H9 (cell line): ENCODE results near the gene EML4. TPM values are rescaled to one million over a fixed set of nuclear protein-coding genes. Genes with fewer than 3 reads are reported as not detected.

Experiments
- DNase-seq: peaks from one replicate; pipeline ENCODE4 v3.0.0-alpha.2; 2017
- H2AFZ ChIP-seq: one replicate; pipeline ENCODE4 v1.6.1; 2013; ENCODE audit warnings: mild to moderate bottlenecking, low read length, control low read depth, moderate library complexity
- H2AK5ac ChIP-seq: 2 replicates; pipeline ENCODE4 v1.6.1; 2013; ENCODE audit warnings: low read length, control low read depth, mixed read lengths; ENCODE audit not compliant: insufficient read length
- H2BK120ac ChIP-seq: one replicate; pipeline ENCODE4 v1.6.1; 2013; ENCODE audit warnings: low read depth, mild to moderate bottlenecking, low read length, control low read depth, inconsistent platforms; ENCODE audit not compliant: poor library complexity, severe bottlenecking
- H2BK12ac ChIP-seq: 2 replicates; pipeline ENCODE4 v1.6.1; 2013; ENCODE audit warnings: low read length, control low read depth, mixed read lengths, low read depth; ENCODE audit not compliant: insufficient read length
- H2BK15ac ChIP-seq: 2 replicates; pipeline ENCODE4 v1.6.1; 2013; ENCODE audit warnings: low read depth, low read length, control low read depth
- H2BK20ac ChIP-seq: one replicate; pipeline ENCODE4 v1.6.1; 2013; ENCODE audit warnings: low read depth, mild to moderate bottlenecking, low read length, control low read depth, inconsistent platforms; ENCODE audit not compliant: poor library complexity, severe bottlenecking
- H2BK5ac ChIP-seq: 2 replicates; pipeline ENCODE4 v1.6.1; 2013; ENCODE audit warnings: low read length, control low read depth, mixed read lengths; ENCODE audit not compliant: insufficient read length
- H3K14ac ChIP-seq: 2 replicates; pipeline ENCODE4 v1.6.1; 2013; ENCODE audit warnings: low read length, control low read depth; ENCODE audit not compliant: insufficient read depth
- H3K18ac ChIP-seq: 2 replicates; pipeline ENCODE4 v1.6.1; 2013; ENCODE audit warnings: low read depth, mild to moderate bottlenecking, mixed read lengths, low read length, control low read depth; ENCODE audit not compliant: insufficient read length
- H3K23ac ChIP-seq: 2 replicates; pipeline ENCODE4 v1.6.1; 2013; ENCODE audit warnings: low read length, control low read depth, mixed read lengths, low read depth; ENCODE audit not compliant: insufficient read length
- H3K23me2 ChIP-seq: 2 replicates; pipeline ENCODE4 v1.6.1; 2013; ENCODE audit warnings: low read depth, mild to moderate bottlenecking, mixed read lengths, low read length, control low read depth; ENCODE audit not compliant: insufficient read length, poor library complexity, severe bottlenecking
- H3K27ac ChIP-seq: 2 replicates; pipeline ENCODE4 v1.5.1; 2013; ENCODE audit warnings: low read length, control low read depth, mixed read lengths, low read depth; ENCODE audit not compliant: insufficient read length
- H3K27me3 ChIP-seq: 2 replicates; pipeline ENCODE4 v1.6.1; 2013; ENCODE audit warnings: low read length, control low read depth, inconsistent platforms; ENCODE audit not compliant: insufficient read depth
- H3K4ac ChIP-seq: 2 replicates; pipeline ENCODE4 v1.6.1; 2013; ENCODE audit warnings: low read depth, mild to moderate bottlenecking, control low read depth, inconsistent platforms, low read length, moderate library complexity
- H3K4me1 ChIP-seq: 2 replicates; pipeline ENCODE4 v1.6.1; 2013; ENCODE audit warnings: low read length, control low read depth, inconsistent platforms; ENCODE audit not compliant: insufficient read depth
- H3K4me2 ChIP-seq: 2 replicates; pipeline ENCODE4 v1.6.1; 2013; ENCODE audit warnings: low read length, control low read depth, mixed read lengths; ENCODE audit not compliant: insufficient read length, insufficient read depth
- H3K56ac ChIP-seq: 2 replicates; pipeline ENCODE4 v1.6.1; 2013; ENCODE audit warnings: low read depth, mild to moderate bottlenecking, mixed read lengths, low read length, control low read depth; ENCODE audit not compliant: insufficient read length
- H3K79me1 ChIP-seq: 2 replicates; pipeline ENCODE4 v1.6.1; 2013; ENCODE audit warnings: low read depth, mild to moderate bottlenecking, moderate library complexity, low read length, control low read depth, inconsistent platforms; ENCODE audit not compliant: insufficient read depth, poor library complexity, severe bottlenecking
- H3K79me2 ChIP-seq: 2 replicates; pipeline ENCODE4 v1.6.1; 2013; ENCODE audit warnings: low read length, control low read depth, inconsistent platforms; ENCODE audit not compliant: insufficient read depth
- H3K9ac ChIP-seq: 2 replicates; pipeline ENCODE4 v1.6.1; 2013; ENCODE audit warnings: low read length, control low read depth, mixed read lengths; ENCODE audit not compliant: insufficient read length; ENCODE audit errors: extremely low read depth
- H3K9me3 ChIP-seq: one replicate; pipeline ENCODE4 v1.6.1; 2013; ENCODE audit warnings: low read depth, low read length, inconsistent platforms; ENCODE audit not compliant: control insufficient read depth
- H3T11ph ChIP-seq: one replicate; pipeline ENCODE4 v1.6.1; 2013; ENCODE audit warnings: mild to moderate bottlenecking, low read length, control low read depth, inconsistent platforms
- H4K20me1 ChIP-seq: one replicate; pipeline ENCODE4 v1.6.1; 2013; ENCODE audit not compliant: control insufficient read depth, insufficient read length, insufficient read depth
- H4K5ac ChIP-seq: 2 replicates; pipeline ENCODE4 v1.6.1; 2013; ENCODE audit warnings: low read depth, mild to moderate bottlenecking, mixed read lengths, low read length, control low read depth; ENCODE audit not compliant: insufficient read length
- H4K8ac ChIP-seq: replicated peaks from 2 replicates; pipeline ENCODE4 v1.6.1; 2013; ENCODE audit warnings: low read length, control low read depth, mixed read lengths, low read depth; ENCODE audit not compliant: insufficient read length
- H4K91ac ChIP-seq: 2 replicates; pipeline ENCODE4 v1.6.1; 2013; ENCODE audit warnings: low read depth, mild to moderate bottlenecking, moderate library complexity, mixed read lengths, low read length, control low read depth; ENCODE audit not compliant: insufficient read length
- H3K27ac Mint-ChIP-seq, 3 experiments: 2 replicates in 2 of 3; 3 replicates in 1 of 3; pipeline ENCODE4 v1.8.0; 2020 to 2021; ENCODE audit warnings: mixed read lengths in 3 of 3, mild to moderate bottlenecking in 1 of 3, moderate library complexity in 1 of 3
- H3K27me3 Mint-ChIP-seq: 2 replicates; pipeline ENCODE4 v1.8.0; 2021; ENCODE audit warnings: low read depth, mild to moderate bottlenecking, moderate library complexity, mixed read lengths
- H3K36me3 Mint-ChIP-seq, 3 experiments: 2 replicates in 2 of 3; 3 replicates in 1 of 3; pipeline ENCODE4 v1.8.0; 2020 to 2021; ENCODE audit warnings: low read depth in 3 of 3, mixed read lengths in 3 of 3; ENCODE audit not compliant: insufficient read depth in 1 of 3
- H3K4me1 Mint-ChIP-seq, 2 experiments: 2 replicates each; pipeline ENCODE4 v1.8.0; 2020; ENCODE audit warnings: mixed read lengths in 2 of 2
- H3K4me3 Mint-ChIP-seq, 2 experiments: 2 replicates in 1 of 2; 3 replicates in 1 of 2; pipeline ENCODE4 v1.8.0; 2020 to 2021; ENCODE audit warnings: mild to moderate bottlenecking in 2 of 2, mixed read lengths in 2 of 2, moderate library complexity in 1 of 2
- H3K9me3 Mint-ChIP-seq, 2 experiments: 2 replicates in 1 of 2; 3 replicates in 1 of 2; pipeline ENCODE4 v1.8.0; 2020; ENCODE audit warnings: mild to moderate bottlenecking in 2 of 2, mixed read lengths in 2 of 2, moderate library complexity in 1 of 2
- WGBS: extraction: QIAGEN DNeasy Blood & Tissue Kit; methylation state at CpG from one replicate; pipeline ENCODE4 v1.1.7; 2013; ENCODE audit warnings: missing lambda C conversion rate, low lambda C conversion rate, mixed read lengths; ENCODE audit not compliant: insufficient read length; ENCODE audit errors: extremely low coverage; 5-methylcytosine and 5-hydroxymethylcytosine counted together
- total RNA-seq: library from RNA; stranded (reverse); gene quantifications from 2 replicates; pipeline ENCODE4 v1.2.1, GENCODE V29; 2021
- TF ChIP-seq, protein P1 (sequence below): fragments of 200-600 bp; sonication (generic); conservative IDR thresholded peaks from 3 replicates; pipeline ENCODE4 v1.8.0; 2021; ENCODE audit warnings: antibody characterized with exemption, mild to moderate bottlenecking

EML4 gene
- total RNA-seq, 1 experiment from 2014 or later: 68.6 TPM

DNA sequence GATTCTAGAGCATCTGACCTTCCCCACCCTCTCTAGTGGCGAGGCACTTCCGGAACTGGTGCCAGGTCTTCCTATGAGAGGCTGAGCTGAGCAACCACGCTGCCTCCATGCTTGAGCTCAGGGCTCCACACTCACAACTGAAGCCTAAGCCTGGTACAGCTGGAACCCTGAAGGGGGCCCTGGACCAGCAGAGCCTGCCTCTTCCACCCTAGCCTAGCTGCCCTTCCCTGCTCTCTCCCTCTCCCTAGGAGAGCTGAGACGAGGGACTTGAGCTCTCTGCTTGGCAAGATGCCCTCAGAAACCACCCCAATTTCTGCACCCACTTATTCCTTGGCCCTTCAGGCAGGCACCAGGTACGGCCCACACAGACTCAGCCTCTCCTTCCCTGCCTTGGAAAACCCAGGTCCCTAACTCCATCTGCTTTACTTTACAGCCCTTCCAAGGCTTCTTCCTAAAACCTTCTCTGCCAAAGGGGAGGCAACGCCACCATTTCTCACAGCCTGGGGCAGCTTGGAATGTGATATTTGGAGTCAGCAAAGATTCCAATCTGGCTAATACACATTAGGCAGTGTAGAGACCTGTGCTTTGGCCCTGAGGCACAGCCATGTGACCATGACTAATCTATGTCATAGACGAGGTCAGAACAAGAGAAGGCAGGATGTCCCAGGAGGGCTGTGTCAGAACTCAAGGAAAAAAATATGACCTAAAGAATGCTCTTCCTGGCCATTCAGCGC is 173.1 kb downstream of the EML4 start:
- Mint-ChIP-seq H3K4me3 (no peak overlapping the region), H3K27ac (peak overlapping the region; percentile 40 to 84 (median 82)), H3K36me3 (peaks cover 18 to 32% (median 28%) of the 10 kb centered on the region in 3 experiments; a peak in 6 of 7 replicates), H3K27me3 (no peaks in the 10 kb centered on the region; the same call in 1 of the 2 replicates), H3K4me1 (peaks cover 10 to 20% of the 10 kb centered on the region in 2 experiments), H3K9me3 (no peaks in the 10 kb centered on the region)
- Histone ChIP-seq H4K5ac (no peak overlapping the region), H3K4ac (no peak overlapping the region), H2AFZ (no peak overlapping the region), H3K27ac (no peak overlapping the region), H4K20me1 (no peaks in the 10 kb centered on the region), H3K23me2 (no peaks in the 10 kb centered on the region), H2BK12ac (no peak overlapping the region), H4K8ac (no peak overlapping the region), H2BK20ac (no peak overlapping the region), H3K4me2 (no peak overlapping the region), H3K79me1 (peaks cover 4% of the 10 kb centered on the region), H3K79me2 (no peaks in the 10 kb centered on the region; the same call in 1 of the 2 replicates), H3K4me1 (no peaks in the 10 kb centered on the region), H3K9me3 (no peaks in the 10 kb centered on the region), H3K56ac (no peak overlapping the region), H3K27me3 (no peaks in the 10 kb centered on the region), H3K14ac (no peak overlapping the region; the same call in 1 of the 2 replicates), H2BK5ac (no peak overlapping the region), H3K23ac (no peak overlapping the region), H2BK15ac (no peak overlapping the region), H4K91ac (no peak overlapping the region), H3T11ph (no peak overlapping the region), H2AK5ac (no peak overlapping the region), H2BK120ac (no peak overlapping the region), H3K18ac (no peak overlapping the region), H3K9ac (no peak overlapping the region)
- no CpG with 5 or more reads among the region's 8 CpGs for WGBS
- TF ChIP-seq, protein P1, sequence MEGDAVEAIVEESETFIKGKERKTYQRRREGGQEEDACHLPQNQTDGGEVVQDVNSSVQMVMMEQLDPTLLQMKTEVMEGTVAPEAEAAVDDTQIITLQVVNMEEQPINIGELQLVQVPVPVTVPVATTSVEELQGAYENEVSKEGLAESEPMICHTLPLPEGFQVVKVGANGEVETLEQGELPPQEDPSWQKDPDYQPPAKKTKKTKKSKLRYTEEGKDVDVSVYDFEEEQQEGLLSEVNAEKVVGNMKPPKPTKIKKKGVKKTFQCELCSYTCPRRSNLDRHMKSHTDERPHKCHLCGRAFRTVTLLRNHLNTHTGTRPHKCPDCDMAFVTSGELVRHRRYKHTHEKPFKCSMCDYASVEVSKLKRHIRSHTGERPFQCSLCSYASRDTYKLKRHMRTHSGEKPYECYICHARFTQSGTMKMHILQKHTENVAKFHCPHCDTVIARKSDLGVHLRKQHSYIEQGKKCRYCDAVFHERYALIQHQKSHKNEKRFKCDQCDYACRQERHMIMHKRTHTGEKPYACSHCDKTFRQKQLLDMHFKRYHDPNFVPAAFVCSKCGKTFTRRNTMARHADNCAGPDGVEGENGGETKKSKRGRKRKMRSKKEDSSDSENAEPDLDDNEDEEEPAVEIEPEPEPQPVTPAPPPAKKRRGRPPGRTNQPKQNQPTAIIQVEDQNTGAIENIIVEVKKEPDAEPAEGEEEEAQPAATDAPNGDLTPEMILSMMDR: no peak
- DNase-seq: peak; percentile 38
